Esophagus squamous epithelium (tissue), 4 donors: ENCODE results near the gene STT3B.

Experiments used
- POLR2A ChIP-seq, 4 donors: fragments of 450-650 bp; IDR thresholded peaks; one replicate each; pipeline ENCODE4 v1.6.1; 2017; ENCODE audit warnings: antibody characterized with exemption in 4 of 4, mild to moderate bottlenecking in 4 of 4, moderate library complexity in 3 of 4
- TF ChIP-seq, protein P1 (sequence below), 6 experiments: fragments of 450-650 bp in 4 of 6; fragments of 200-600 bp in 2 of 6; sonication (generic) in 2 of 6; IDR thresholded peaks; one replicate each; pipeline ENCODE4 v1.5.1; 2016 to 2019; ENCODE audit warnings: antibody characterized with exemption in 6 of 6, mild to moderate bottlenecking in 4 of 6, moderate library complexity in 4 of 6

DNA sequence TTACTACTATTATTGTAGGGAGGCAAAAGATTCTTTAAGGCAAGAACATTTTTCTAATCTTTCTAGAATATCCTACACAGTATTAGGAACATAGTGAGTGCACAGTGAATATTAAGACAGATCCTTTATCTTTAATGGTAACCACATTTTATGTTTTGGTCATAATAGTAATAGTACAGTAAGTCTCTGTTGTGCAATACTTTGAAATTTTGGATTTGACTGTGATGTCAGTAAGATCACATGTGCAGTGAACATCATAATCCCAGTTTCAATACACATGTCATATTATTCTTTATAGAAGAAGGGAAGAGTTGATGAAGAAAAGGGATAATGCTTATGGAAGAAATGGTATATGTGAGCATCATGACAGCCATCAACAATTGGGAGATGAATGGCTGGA, 10.7 kb downstream of the STT3B start:
- TF ChIP-seq, protein P1, sequence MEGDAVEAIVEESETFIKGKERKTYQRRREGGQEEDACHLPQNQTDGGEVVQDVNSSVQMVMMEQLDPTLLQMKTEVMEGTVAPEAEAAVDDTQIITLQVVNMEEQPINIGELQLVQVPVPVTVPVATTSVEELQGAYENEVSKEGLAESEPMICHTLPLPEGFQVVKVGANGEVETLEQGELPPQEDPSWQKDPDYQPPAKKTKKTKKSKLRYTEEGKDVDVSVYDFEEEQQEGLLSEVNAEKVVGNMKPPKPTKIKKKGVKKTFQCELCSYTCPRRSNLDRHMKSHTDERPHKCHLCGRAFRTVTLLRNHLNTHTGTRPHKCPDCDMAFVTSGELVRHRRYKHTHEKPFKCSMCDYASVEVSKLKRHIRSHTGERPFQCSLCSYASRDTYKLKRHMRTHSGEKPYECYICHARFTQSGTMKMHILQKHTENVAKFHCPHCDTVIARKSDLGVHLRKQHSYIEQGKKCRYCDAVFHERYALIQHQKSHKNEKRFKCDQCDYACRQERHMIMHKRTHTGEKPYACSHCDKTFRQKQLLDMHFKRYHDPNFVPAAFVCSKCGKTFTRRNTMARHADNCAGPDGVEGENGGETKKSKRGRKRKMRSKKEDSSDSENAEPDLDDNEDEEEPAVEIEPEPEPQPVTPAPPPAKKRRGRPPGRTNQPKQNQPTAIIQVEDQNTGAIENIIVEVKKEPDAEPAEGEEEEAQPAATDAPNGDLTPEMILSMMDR (IDR thresholded peaks at IDR 0.05) = no peak
- no peak for TF ChIP-seq POLR2A (IDR thresholded peaks at IDR 0.05)
